ENCODE results near the gene CCDC170. TPM values are rescaled to one million over a fixed set of nuclear protein-coding genes. Genes with fewer than 3 reads are reported as not detected.
A peak's percentile ranks its signal among the peaks of the same experiment; 100 is the strongest.

The CCDC170 gene
- total and polyA plus RNA-seq, 5 donors, result 0.66 to 1.4 (median 1.4) TPM

DNA sequence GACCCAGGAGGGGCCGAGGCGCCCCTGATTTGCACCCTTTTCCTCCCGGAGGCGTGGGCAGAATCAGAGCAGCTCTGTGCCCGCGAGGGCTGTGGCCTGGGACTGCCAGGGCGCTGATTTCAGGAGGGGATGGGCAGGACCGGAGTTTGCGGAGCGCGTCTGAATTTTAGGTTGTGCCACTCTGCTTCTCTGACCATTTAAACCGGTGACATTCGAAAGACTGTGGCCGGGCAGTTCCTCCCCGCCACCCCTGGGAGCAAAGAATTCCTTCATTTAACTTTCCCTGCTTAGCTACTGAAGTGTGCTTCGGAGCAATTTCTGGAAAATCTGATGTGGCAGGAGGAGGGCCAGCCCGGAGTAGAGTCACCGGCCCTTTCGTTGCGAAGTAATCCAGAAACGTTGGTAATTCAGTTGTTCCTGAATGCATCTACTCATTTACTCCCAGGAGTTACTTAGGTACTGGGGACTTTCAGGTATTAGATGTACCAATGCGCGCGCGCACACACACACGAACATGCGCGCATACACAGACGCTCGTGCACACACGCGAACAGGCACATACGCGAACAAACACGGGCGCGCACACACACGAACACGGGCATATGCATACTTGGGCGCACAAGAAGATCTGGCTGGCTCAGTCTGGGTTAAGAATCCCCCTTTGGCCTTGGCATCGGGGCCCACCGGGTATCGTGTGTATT, 568 bp downstream of the CCDC170 start:
- H3K27me3 ChIP-seq (ENCODE audit: control insufficient read depth, insufficient read depth), result no peaks in the 10 kb centered on the region
- 2% methylated on average over 43 of the region's 43 CpGs for WGBS
- H3K4me1 ChIP-seq (ENCODE audit: control insufficient read depth, insufficient read depth, low read length), result no peaks in the 10 kb centered on the region
- no peaks in the 10 kb centered on the region for H3K9me3 ChIP-seq (ENCODE audit: control insufficient read depth, low read length)
- DNase-seq (peak; percentile 58 to 90 (median 81)), ATAC-seq (peak; percentile 50 to 55)
- intact Hi-C loops (cut with DNase I), result no loop called here
- H3K4me3 ChIP-seq (ENCODE audit: low read length), result peak overlapping the region; percentile 76
- H3K27ac ChIP-seq (ENCODE audit: low read length), result peak overlapping the region; percentile 63

- H3K27ac ChIP-seq (ENCODE audit: low read length), result peak overlapping the region; percentile 37
- ATAC-seq, result no peak
- peak overlapping the region; percentile 76 for H3K4me3 ChIP-seq (ENCODE audit: low read length)
Measured at GRCh38 chr6:151494936-151495320, 1.1 kb downstream of the CCDC170 start.

GRCh38 chr6:151495380-151495779, 1.6 kb downstream of the CCDC170 start:
- Histone ChIP-seq H3K27ac (ENCODE audit: low read length) (no peak overlapping the region), H3K9me3 (ENCODE audit: control insufficient read depth, low read length) (no peaks in the 10 kb centered on the region), H3K4me1 (ENCODE audit: control insufficient read depth, insufficient read depth, low read length) (no peaks in the 10 kb centered on the region), H3K4me3 (ENCODE audit: low read length) (no peak overlapping the region), H3K27me3 (ENCODE audit: control insufficient read depth, insufficient read depth) (no peaks in the 10 kb centered on the region)
- 87% methylated on average over 9 of the region's 9 CpGs for WGBS
- DNase-seq (no peak), ATAC-seq (no peak)
- intact Hi-C loops (cut with DNase I), result no loop called here

More at GRCh38 chr6:151494936-151495320, 1.1 kb downstream of the CCDC170 start:
- DNase-seq, result no peak
- intact Hi-C loops (cut with DNase I), result no loop called here
- Histone ChIP-seq H3K9me3 (ENCODE audit: control insufficient read depth, low read length) (no peaks in the 10 kb centered on the region), H3K4me1 (ENCODE audit: control insufficient read depth, insufficient read depth, low read length) (no peaks in the 10 kb centered on the region), H3K27me3 (ENCODE audit: control insufficient read depth, insufficient read depth) (no peaks in the 10 kb centered on the region)
- 27% methylated on average over 4 of the region's 4 CpGs for WGBS

DNA sequence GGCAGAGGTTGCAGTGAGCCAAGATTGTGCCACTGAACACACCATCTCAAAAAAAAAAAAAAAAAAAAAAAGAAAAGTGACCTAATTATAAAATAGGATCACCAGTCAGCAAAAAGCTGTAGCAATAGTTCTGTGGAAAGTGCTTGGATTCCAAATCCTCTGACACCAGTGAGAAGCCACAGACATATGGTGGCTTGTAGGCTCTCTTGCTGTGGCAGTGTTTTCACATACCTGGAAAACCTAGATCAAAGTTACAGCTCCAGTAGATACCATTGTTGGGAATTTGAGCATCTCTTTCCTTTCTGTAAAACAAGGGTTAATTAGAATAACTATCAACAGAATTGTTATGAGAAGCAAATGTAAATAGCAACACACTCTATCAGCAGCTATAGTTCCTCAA, 4.1 kb downstream of the CCDC170 start:
- no peak overlapping the region for H3K4me3 ChIP-seq (ENCODE audit: low read length)
- H3K4me1 ChIP-seq (ENCODE audit: control insufficient read depth, insufficient read depth, low read length), result no peaks in the 10 kb centered on the region

GRCh38 chr6:151498327-151498726, 4.5 kb downstream of the CCDC170 start:
- H3K9me3 ChIP-seq (ENCODE audit: control insufficient read depth, low read length), result no peaks in the 10 kb centered on the region
- intact Hi-C loops (cut with DNase I), result no loop called here
- DNase-seq (no peak), ATAC-seq (no peak)
- H3K4me3 ChIP-seq (ENCODE audit: low read length), result no peak overlapping the region
- WGBS, result 87% methylated on average over 1 of the region's 1 CpG
- H3K4me1 ChIP-seq (ENCODE audit: control insufficient read depth, insufficient read depth, low read length), result no peaks in the 10 kb centered on the region
- H3K27me3 ChIP-seq (ENCODE audit: control insufficient read depth, insufficient read depth), result no peaks in the 10 kb centered on the region
- H3K27ac ChIP-seq (ENCODE audit: low read length), result no peak overlapping the region

More for the DNA sequence above, 4.1 kb downstream of the CCDC170 start:
- intact Hi-C loops (cut with DNase I), result no loop called here
- no peak for DNase-seq
- H3K27me3 ChIP-seq (ENCODE audit: control insufficient read depth, insufficient read depth), result no peaks in the 10 kb centered on the region
- no peak for ATAC-seq
- no peaks in the 10 kb centered on the region for H3K9me3 ChIP-seq (ENCODE audit: control insufficient read depth, low read length)
- no peak overlapping the region for H3K27ac ChIP-seq (ENCODE audit: low read length)

DNA sequence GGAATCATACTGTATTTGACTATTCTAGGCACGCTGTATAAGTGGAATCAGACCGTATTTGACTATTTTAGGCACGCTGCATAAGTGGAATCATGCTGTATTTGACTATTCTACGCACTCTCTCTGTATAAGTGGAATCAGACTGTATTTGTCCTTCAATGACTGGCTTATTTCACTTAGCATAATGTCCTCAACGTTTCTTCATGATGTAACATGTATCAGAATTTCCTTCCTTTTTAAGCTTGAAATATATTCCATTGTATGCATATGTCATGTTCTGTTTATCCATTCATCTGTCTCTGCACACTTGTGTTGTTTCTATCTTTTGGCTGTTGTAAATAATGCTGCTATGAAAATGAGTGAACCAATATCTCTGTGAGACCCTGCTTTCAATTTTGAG, 5.7 kb downstream of the CCDC170 start:
- Histone ChIP-seq H3K4me1 (ENCODE audit: control insufficient read depth, insufficient read depth, low read length) (no peaks in the 10 kb centered on the region), H3K27me3 (ENCODE audit: control insufficient read depth, insufficient read depth) (no peaks in the 10 kb centered on the region), H3K4me3 (ENCODE audit: low read length) (no peak overlapping the region), H3K9me3 (ENCODE audit: control insufficient read depth, low read length) (no peaks in the 10 kb centered on the region), H3K27ac (ENCODE audit: low read length) (no peak overlapping the region)
- intact Hi-C loops (cut with DNase I), result no loop called here
- WGBS, result 78% methylated on average over 5 of the region's 5 CpGs
- ATAC-seq, result no peak
- DNase-seq, result no peak

- H3K4me1 ChIP-seq (ENCODE audit: control insufficient read depth, insufficient read depth, low read length), result no peaks in the 10 kb centered on the region
- intact Hi-C loops (cut with DNase I), result no loop called here
- H3K4me3 ChIP-seq (ENCODE audit: low read length), result no peak overlapping the region
- no peak for ATAC-seq
- no peak for DNase-seq
- no peak overlapping the region for H3K27ac ChIP-seq (ENCODE audit: low read length)
- H3K9me3 ChIP-seq (ENCODE audit: control insufficient read depth, low read length), result no peaks in the 10 kb centered on the region
- WGBS, result 74% methylated on average over 1 of the region's 1 CpG
- no peaks in the 10 kb centered on the region for H3K27me3 ChIP-seq (ENCODE audit: control insufficient read depth, insufficient read depth)
Measured at GRCh38 chr6:151501511-151502136, 7.8 kb downstream of the CCDC170 start.

DNA sequence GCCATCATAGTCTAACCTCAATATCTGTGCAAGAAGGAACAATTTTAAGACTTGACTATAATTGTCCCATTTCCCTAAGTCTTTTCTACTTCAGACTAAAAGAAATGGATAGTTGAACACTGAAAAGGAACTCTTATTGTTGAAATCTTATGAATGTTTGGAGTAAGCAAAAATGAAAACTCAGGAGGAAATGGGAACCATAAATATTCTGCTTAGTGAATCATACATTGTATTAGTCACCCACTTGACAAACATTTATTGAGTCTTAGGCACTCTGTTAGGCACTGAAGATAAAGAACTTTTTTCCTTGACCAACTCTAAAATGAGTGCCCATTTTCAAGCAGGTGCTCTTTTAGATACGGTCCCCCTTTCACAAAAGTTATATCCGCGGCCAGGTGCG, 8.7 kb downstream of the CCDC170 start:
- ATAC-seq (no peak), DNase-seq (no peak)
- Histone ChIP-seq H3K27me3 (ENCODE audit: control insufficient read depth, insufficient read depth) (no peaks in the 10 kb centered on the region), H3K27ac (ENCODE audit: low read length) (no peak overlapping the region), H3K4me1 (ENCODE audit: control insufficient read depth, insufficient read depth, low read length) (no peaks in the 10 kb centered on the region), H3K4me3 (ENCODE audit: low read length) (no peak overlapping the region), H3K9me3 (ENCODE audit: control insufficient read depth, low read length) (no peaks in the 10 kb centered on the region)
- 97% methylated on average over 4 of the region's 4 CpGs for WGBS
- intact Hi-C loops (cut with DNase I), result no loop called here

GRCh38 chr6:151506761-151507160, 12.9 kb downstream of the CCDC170 start:
- DNase-seq (peak in 1 of 3 donors; percentile 59), ATAC-seq (peak in 1 of 2 donors; percentile 38)
- WGBS, result 80% methylated on average over 2 of the region's 2 CpGs
- Histone ChIP-seq H3K27ac (ENCODE audit: low read length) (no peak overlapping the region), H3K27me3 (ENCODE audit: control insufficient read depth, insufficient read depth) (no peaks in the 10 kb centered on the region), H3K4me3 (ENCODE audit: low read length) (no peak overlapping the region), H3K4me1 (ENCODE audit: control insufficient read depth, insufficient read depth, low read length) (no peaks in the 10 kb centered on the region), H3K9me3 (ENCODE audit: control insufficient read depth, low read length) (no peaks in the 10 kb centered on the region)
- intact Hi-C loops (cut with DNase I), result no loop called here

DNA sequence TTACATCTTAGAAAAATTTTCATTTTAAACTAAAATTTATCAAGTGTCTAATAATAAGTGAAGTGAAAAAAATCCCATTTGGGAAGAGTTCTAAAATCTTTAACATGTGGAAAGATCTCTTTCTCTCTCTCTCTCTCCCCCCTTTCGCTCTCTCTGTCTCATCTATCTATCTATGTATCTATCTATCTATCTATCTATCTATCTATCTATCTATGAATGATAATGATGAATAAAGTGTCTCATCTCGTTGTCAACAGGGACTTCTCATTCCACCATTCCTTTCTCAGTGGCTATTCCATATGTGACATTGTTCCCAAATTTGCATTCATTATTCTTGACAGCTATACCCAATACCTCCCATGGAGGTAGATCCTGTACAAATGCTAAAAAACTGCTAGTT, 15.2 kb downstream of the CCDC170 start:
- DNase-seq, result no peak
- intact Hi-C loops (cut with DNase I), result no loop called here
- ATAC-seq, result no peak
- H3K9me3 ChIP-seq (ENCODE audit: control insufficient read depth, low read length), result no peaks in the 10 kb centered on the region
- WGBS, result 77% methylated on average over 2 of the region's 2 CpGs
- H3K4me1 ChIP-seq (ENCODE audit: control insufficient read depth, insufficient read depth, low read length), result no peaks in the 10 kb centered on the region
- no peak overlapping the region for H3K4me3 ChIP-seq (ENCODE audit: low read length)
- H3K27me3 ChIP-seq (ENCODE audit: control insufficient read depth, insufficient read depth), result no peaks in the 10 kb centered on the region
- H3K27ac ChIP-seq (ENCODE audit: low read length), result no peak overlapping the region

DNA sequence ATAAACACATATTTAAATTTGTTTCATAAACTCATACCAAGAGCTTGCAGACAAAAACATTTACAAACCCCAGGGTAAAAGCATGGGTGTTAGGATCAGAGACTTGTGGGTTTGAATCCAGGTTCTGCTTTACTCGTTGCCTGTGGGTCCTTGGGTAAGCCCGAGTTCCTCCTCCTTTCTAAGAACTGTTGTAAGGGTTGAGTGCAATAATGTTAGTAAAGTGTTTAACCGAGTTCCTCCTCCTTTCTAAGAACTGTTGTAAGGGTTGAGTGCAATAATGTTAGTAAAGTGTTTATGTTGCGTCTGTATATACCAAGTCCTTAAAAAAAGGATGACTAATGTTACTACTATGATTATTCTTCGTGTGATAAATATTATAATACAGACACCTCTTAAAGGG, 18.7 kb downstream of the CCDC170 start:
- 72% methylated on average over 5 of the region's 5 CpGs for WGBS

More for the DNA sequence above, 18.7 kb downstream of the CCDC170 start:
- H3K27ac ChIP-seq (ENCODE audit: low read length), result no peak overlapping the region
- H3K4me1 ChIP-seq (ENCODE audit: control insufficient read depth, insufficient read depth, low read length), result no peaks in the 10 kb centered on the region
- H3K9me3 ChIP-seq (ENCODE audit: control insufficient read depth, low read length), result no peaks in the 10 kb centered on the region
- H3K4me3 ChIP-seq (ENCODE audit: low read length), result no peak overlapping the region
- DNase-seq, result no peak
- no peak for ATAC-seq
- H3K27me3 ChIP-seq (ENCODE audit: control insufficient read depth, insufficient read depth), result no peaks in the 10 kb centered on the region
- intact Hi-C loops (cut with DNase I), result no loop called here

All from right cardiac atrium (tissue), 5 donors.